ENCODE results near the gene LYL1.

The LYL1 gene

DNA sequence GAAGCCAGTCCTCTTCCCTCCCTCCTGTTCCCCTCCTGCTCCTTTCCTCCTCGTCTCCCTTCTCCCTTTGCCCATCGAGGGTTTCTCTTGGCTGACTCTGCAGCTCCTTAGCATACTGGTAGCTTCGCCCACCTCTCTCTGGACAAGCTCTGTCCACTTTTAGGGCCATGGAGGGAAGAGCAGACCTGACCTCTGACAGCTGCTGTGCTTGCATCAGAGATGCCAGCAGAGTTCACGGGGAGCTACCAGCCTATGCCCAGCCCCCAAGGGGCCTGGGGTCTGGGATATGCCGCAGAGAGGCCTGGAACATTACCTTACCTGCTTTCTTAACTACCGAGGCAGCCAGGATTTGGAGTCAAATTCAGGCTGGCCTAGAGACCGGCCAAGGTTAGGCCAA is 19.7 kb downstream of the LYL1 start:
- no peaks in the 10 kb centered on the region for H4K20me1 ChIP-seq (ENCODE audit: control insufficient read depth, insufficient read depth, low read depth, low read length)
- no peaks in the 10 kb centered on the region for H3K36me3 ChIP-seq (ENCODE audit: control insufficient read depth, low read length)
- no peak overlapping the region for H3K27ac ChIP-seq (ENCODE audit: low read depth, low read length)
- no peaks in the 10 kb centered on the region for H3K4me1 ChIP-seq (ENCODE audit: control insufficient read depth, low read length)
- H3K4me2 ChIP-seq (ENCODE audit: low read length): no peak overlapping the region
- TF ChIP-seq EZH2phosphoT487 (IDR thresholded peaks at IDR 0.05; ENCODE audit: borderline replicate concordance, low read length): no peak
- TF ChIP-seq, protein P1, sequence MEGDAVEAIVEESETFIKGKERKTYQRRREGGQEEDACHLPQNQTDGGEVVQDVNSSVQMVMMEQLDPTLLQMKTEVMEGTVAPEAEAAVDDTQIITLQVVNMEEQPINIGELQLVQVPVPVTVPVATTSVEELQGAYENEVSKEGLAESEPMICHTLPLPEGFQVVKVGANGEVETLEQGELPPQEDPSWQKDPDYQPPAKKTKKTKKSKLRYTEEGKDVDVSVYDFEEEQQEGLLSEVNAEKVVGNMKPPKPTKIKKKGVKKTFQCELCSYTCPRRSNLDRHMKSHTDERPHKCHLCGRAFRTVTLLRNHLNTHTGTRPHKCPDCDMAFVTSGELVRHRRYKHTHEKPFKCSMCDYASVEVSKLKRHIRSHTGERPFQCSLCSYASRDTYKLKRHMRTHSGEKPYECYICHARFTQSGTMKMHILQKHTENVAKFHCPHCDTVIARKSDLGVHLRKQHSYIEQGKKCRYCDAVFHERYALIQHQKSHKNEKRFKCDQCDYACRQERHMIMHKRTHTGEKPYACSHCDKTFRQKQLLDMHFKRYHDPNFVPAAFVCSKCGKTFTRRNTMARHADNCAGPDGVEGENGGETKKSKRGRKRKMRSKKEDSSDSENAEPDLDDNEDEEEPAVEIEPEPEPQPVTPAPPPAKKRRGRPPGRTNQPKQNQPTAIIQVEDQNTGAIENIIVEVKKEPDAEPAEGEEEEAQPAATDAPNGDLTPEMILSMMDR (IDR thresholded peaks at IDR 0.05; ENCODE audit: low read depth, low read length, poor library complexity, severe bottlenecking): no peak
- peaks cover 12% of the 10 kb centered on the region; the same call in 1 of the 2 replicates for H3K27me3 ChIP-seq (ENCODE audit: control insufficient read depth, low read length)
- no peaks in the 10 kb centered on the region for H3K79me2 ChIP-seq (ENCODE audit: control insufficient read depth, low read length)
- H3F3A ChIP-seq (ENCODE audit: control insufficient read depth, insufficient read depth): no peaks in the 10 kb centered on the region
- no peaks in the 10 kb centered on the region for H3K9me3 ChIP-seq (ENCODE audit: control insufficient read depth, insufficient read depth, low read length)
- H3K4me3 ChIP-seq (ENCODE audit: low read length): no peak overlapping the region
- H3K9me2 ChIP-seq (replicated peaks; ENCODE audit: control insufficient read depth, low read length): no peaks in the 10 kb centered on the region

DNA sequence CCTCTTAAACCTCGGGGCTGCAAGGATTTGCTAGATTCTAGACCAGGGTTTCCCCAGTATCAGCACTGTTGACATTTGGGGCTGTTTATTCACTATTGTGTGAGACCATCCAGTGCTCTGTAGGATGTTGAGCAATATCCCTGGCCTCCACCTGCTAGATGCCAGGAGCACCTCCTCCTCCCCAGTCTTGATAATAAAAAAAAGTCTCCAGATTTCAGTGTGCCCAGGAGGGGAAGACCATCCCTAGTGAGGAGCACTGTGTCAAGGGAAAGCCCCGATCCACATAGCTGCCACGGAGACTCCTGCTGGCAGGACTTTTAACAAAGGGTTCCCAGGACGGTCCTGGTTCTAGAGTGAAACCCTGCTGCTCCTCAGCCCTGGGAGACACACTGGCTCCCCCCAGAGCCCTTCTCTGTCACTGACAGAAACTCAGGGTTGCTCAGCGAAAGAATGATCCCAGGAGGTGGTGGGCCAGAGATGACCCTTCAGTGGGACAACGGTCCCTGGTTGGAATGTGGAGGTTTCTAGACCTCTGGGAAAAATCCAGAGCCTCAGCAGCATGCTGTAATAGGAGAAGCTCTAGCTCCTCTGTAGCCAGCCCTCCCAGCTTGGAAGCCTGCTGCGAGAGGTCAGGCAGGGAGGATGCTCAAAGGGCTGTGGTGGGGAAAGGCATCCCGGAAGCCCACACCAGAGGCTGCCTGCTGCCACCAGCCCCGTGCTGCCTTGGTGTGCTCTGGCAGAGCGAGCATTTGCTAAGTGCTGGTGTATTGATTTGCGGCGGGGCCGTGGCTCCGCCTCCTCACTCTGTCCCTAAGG is 20.3 kb downstream of the LYL1 start:
- H3K36me3 ChIP-seq (ENCODE audit: control insufficient read depth, low read length): no peaks in the 10 kb centered on the region
- no peaks in the 10 kb centered on the region for H3K9me3 ChIP-seq (ENCODE audit: control insufficient read depth, insufficient read depth, low read length)
- H3K4me2 ChIP-seq (ENCODE audit: low read length): no peak overlapping the region
- no peaks in the 10 kb centered on the region for H3K79me2 ChIP-seq (ENCODE audit: control insufficient read depth, low read length)
- no peak overlapping the region for H3K4me3 ChIP-seq (ENCODE audit: low read length)
- H3K4me1 ChIP-seq (ENCODE audit: control insufficient read depth, low read length): no peaks in the 10 kb centered on the region
- no peaks in the 10 kb centered on the region for H3K9me2 ChIP-seq (replicated peaks; ENCODE audit: control insufficient read depth, low read length)
- peaks cover 13% of the 10 kb centered on the region; the same call in 1 of the 2 replicates for H3K27me3 ChIP-seq (ENCODE audit: control insufficient read depth, low read length)
- no peaks in the 10 kb centered on the region for H4K20me1 ChIP-seq (ENCODE audit: control insufficient read depth, insufficient read depth, low read depth, low read length)
- TF ChIP-seq EZH2phosphoT487 (IDR thresholded peaks at IDR 0.05; ENCODE audit: borderline replicate concordance, low read length): no peak
- TF ChIP-seq, protein P1 (IDR thresholded peaks at IDR 0.05; ENCODE audit: low read depth, low read length, poor library complexity, severe bottlenecking): peak; percentile 41
- H3F3A ChIP-seq (ENCODE audit: control insufficient read depth, insufficient read depth): no peaks in the 10 kb centered on the region
- no peak overlapping the region for H3K27ac ChIP-seq (ENCODE audit: low read depth, low read length)

DNA sequence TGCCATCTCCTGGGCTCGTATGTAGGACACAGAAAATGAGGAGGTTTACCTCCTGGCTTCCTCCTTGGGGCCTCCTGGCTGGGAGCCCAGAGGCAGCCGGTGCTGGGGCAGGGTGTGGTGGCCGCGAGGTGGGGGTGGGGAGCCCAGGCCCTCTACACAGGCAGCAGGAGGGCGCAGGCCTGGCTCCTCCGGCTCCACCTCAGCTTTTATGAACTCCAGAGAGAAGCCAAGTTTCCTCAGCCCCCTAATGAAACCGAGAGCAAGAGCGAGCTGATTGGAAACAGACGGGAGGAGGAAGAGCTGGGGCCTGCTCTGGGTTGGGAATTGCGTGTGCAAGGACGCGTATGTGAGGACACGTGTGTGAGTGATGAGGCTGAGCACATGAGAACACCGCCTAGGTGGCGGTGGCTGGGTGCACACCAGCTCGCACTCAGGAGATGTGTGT is 23.1 kb downstream of the LYL1 start:
- peaks cover 11% of the 10 kb centered on the region; the same call in 1 of the 2 replicates for H3K27me3 ChIP-seq (ENCODE audit: control insufficient read depth, low read length)
- no peaks in the 10 kb centered on the region for H3K79me2 ChIP-seq (ENCODE audit: control insufficient read depth, low read length)
- H3K9me2 ChIP-seq (replicated peaks; ENCODE audit: control insufficient read depth, low read length): no peaks in the 10 kb centered on the region
- no peaks in the 10 kb centered on the region for H3K9me3 ChIP-seq (ENCODE audit: control insufficient read depth, insufficient read depth, low read length)
- H3K27ac ChIP-seq (ENCODE audit: low read depth, low read length): no peak overlapping the region
- H3K4me2 ChIP-seq (ENCODE audit: low read length): no peak overlapping the region
- H3K36me3 ChIP-seq (ENCODE audit: control insufficient read depth, low read length): no peaks in the 10 kb centered on the region
- no peaks in the 10 kb centered on the region for H4K20me1 ChIP-seq (ENCODE audit: control insufficient read depth, insufficient read depth, low read depth, low read length)
- no peaks in the 10 kb centered on the region for H3K4me1 ChIP-seq (ENCODE audit: control insufficient read depth, low read length)
- H3F3A ChIP-seq (ENCODE audit: control insufficient read depth, insufficient read depth): no peaks in the 10 kb centered on the region
- no peak for TF ChIP-seq EZH2phosphoT487 (IDR thresholded peaks at IDR 0.05; ENCODE audit: borderline replicate concordance, low read length)
- TF ChIP-seq, protein P1 (IDR thresholded peaks at IDR 0.05; ENCODE audit: low read depth, low read length, poor library complexity, severe bottlenecking): no peak
- H3K4me3 ChIP-seq (ENCODE audit: low read length): no peak overlapping the region

All from DOHH2 (cell line).